Amniotic stem cell (primary cell): Measurements from ENCODE around the gene TBC1D2.
"Not testable (repeated sequence)": the region's sequence is repeated elsewhere in the genome, so short reads cannot be mapped to it uniquely, and the experiment has no call there.

ENCODE experiments used
- DNase-seq: peaks from one replicate; lab custom pipeline; 2025; lab: John Stamatoyannopoulos, UW

TBC1D2 gene

DNA sequence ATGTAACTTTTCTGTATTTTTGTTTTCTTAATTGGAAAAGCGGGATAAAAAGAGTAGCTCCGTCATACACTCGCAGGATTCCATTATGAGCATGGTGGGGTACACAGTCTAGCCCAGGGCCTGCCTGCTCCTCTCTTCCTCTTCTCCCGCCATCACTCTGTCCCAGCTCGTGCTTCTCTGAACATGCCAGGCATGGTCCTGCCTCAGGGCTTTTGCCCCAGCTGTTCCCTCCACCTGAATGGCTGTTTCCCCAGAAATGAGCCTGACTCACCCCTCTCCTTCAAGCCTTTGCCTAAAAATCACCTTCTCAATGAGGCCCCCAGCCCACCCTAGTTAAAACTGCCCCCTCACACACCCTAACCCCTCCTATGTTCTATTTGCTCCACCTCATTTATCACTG is 67.5 kb downstream of the TBC1D2 start:
- no peak for DNase-seq

DNA sequence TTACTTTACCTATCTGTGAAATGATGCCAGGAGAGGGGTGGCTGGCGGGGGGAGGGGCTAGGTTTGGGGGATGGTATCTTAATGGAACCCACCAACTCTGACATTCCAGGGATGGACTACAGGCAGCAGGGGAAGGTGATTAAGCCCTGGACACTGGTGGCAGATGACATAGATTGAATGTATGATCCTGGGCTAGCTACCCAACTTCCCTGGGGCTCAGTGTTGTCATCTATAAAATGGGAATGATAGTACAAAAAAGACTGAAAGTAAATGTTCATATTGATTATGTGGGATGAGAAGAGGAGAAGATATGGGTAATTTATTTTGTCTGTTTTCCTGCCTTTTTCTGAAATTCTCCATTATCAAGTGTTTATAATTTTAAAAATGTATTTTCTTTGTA is 69.2 kb downstream of the TBC1D2 start:
- DNase-seq = no peak

DNA sequence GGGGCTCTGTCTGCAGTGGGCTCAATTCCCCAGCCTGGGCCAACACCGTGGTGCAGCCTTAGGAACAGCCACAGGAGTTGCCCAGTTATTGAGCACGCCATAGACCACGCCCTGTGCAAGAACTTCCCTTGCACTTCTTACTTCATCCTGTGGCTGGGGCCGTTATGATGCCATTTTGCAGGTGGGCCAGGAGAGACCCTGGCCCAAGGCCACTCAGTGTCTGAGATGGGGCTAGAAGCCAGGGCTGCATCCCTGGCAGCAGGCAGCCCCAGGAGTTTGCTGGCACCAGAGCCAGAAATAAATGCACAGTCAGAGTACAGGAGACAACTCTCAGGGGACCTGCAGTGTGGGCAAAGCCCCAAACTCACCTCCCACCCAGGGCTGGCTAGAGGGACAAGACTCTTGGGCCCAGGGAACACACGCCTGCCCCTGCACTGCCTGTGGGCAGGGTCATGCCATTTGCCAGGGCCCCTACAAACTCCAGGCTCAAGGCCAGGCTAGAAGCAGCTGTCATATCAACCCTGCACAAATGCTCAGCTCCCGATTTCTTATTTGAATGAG is 69.8 kb downstream of the TBC1D2 start:
- DNase-seq = no peak

DNA sequence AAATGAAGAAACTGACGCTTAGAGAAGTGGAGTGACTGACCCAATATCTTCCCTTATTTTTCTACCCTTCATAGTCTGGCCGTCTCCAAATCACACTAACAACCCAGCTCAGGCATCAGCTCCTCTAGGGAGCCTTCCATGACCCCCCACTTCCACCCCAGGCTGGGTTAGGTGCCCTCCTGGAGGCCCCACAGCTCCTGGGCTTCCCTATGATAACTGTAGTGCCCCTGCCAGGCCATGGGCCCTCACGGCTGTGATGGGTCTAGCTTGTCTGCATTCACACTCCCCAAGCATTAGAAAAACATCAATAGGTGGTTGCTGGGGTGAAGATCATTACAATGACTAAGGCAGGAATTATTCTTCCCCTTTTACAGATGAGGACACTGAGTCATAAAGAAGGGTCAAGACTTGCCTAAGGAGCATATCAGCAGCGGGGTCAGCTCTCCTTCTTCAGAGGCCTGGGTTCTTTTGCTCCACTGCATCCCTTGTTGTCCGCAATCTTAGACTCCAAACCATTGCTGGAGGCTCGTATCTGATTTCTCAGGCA is 70.4 kb downstream of the TBC1D2 start:
- DNase-seq = no peak

DNA sequence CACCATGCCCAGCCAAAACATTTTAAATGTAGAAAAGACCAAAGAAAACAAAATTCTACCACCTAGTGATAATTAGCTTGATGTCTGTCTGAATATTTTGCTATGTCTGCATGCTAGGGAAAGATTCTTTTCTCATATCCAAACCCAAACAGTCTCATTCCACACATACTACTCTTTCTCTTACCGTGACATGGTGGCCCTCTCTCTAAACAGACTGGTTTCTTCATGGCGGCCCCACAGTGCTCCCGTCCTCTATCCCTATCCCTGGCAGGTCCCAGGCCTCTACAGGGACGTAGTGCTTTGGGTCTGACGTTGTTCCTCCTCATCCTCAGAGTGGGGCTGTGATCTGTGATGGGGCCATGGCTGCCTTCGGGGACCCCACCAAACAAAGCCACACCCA is 71.1 kb downstream of the TBC1D2 start:
- no peak for DNase-seq

DNA sequence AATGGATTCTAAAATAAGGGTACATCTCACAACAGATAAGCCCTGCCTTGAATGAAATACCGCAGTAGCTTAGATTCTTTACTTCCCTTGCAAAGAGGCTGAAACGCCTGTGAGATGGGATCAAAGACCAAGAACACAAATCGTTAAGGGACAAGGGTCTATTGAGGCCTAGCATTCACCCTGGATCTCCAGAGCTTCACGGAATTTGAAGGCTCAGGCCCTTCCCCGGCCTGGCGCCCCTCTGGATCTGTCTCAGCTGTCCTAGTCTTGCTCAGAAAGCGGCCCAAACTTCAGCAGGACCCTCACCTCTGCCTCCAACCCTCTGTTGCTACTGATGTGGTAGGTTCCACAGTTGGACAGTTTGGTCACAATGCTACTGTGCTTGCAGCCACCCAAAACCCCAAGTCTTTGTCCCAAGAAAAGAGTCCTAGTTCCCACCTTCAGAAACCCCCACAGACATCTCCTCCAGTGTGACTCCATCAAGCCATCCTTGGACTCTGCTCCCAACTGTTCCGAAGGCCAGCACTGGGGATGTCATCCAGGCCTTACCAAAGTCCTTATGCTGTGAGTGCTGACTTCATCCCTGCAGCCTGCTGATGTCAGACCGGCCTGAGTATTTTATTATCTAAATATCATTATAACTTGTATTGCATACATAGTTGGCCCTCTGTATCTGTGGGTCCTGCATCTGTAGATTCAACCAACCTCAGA is 72.4 kb downstream of the TBC1D2 start:
- no peak for DNase-seq

DNA sequence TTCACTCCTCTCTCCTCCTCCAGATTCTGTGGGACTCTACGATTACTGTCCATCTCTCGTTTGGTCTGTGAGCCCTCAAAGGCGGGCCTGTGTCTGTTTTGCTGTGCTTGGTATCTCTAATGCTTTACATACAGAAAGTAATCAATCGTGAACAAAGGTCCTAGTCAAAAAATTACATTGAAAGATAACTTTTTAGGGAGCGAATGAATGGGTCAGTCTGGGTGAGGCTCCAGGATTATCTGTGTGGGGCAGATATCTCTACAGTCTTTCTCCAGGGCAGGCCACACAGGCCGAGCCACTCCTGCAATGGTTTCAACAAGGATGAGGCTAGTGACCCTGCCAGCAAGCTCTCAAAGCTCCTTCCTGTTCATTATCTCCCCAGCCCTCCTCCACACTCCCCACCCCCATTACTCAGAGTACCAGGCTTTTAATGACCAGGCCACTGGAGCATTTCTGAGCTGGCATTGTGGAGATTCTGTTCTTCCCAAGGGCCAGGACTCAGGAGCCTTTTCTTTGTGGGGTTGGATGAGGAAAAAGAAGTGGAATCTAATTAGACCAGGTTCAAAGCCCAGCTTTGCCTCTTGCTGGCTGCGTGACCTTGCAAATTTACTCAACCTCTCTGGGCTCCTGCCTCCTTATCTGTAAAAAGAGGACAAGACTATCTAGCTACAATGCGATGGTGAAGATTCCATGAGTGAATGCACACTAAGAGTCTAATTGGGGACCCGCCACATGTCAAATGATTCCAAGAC is 73.2 kb downstream of the TBC1D2 start:
- DNase-seq = no peak

DNA sequence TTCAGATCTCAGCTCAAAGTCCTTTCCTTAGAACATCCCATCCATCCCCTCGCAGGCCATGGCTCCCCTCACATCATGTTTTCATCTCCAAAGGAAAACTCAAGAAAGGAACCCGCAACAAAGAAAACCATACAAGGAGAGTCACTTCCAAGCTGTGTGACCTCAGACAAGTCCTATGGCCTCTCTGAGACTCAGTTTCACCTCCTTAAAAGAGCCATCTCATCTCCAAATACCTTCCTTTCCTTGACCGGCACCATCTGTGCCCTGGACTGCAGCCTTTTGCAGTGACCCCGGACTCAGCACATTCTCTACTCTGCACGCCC is 73.7 kb downstream of the TBC1D2 start:
- no peak for DNase-seq

DNA sequence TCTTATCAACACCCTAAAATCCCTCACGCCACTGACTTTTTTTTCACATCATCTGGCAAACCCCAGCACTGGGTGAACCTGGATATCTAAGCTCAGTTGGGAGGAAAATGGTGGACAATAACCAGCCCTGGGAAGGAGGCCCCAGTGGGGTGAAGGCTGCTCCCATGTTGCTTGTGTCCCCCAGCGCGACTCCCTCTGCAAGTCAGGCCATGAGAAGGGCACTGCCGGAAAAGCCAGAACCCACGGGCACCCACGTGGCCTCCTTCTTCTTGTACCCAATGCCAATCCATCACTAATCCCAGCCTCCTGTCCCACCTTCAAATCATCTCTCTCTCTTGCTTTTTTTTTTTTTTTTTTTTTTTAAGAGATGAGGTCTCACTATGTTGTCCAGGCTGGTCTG is 74.5 kb downstream of the TBC1D2 start:
- DNase-seq = no peak

DNA sequence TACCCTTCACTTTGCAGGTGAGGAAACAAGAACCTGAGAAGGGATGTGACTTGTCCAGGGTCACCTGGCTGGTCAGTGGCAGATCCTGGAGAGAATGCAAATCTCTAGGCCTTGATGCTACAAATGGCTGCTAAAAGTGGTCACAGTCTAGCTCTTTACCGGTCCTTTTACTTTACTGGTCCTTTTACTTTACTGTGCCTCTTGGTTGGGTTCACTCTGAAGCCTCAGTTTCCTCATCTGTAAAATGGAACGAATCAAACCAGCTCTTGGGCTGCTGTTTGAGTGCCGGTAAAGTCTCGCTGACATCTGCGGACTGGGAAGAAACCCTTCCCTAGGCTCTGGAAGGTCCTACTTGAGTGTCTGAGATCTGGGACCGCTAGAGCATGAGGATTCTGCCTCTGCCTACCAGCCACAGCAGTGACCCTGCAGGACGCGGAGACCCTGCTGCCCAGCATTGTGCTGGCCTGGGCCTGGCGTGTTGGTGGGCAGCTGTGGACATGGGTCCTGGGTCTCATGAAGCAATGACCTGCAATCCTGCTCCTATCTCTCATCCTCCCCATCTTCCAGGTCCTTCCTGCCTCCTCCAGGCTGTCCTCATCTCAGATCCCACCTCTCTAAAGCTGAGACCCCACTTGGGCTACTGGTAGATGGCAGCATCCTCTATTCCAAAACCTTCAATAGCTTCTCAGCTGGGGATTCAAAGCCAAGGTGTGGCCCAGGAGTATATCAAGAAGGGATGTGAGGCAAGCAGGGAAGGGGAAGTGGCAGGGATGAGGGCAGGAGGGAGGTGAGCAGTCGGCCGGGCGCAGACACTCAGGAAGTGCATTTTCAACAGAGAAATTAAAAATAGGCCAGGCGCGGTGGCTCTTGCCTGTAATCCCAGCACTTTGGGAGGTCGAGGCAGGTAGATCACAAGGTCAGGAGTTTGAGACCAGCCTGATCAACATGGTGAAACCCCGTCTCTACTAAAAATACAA is 76.3 kb downstream of the TBC1D2 start:
- no peak for DNase-seq

DNA sequence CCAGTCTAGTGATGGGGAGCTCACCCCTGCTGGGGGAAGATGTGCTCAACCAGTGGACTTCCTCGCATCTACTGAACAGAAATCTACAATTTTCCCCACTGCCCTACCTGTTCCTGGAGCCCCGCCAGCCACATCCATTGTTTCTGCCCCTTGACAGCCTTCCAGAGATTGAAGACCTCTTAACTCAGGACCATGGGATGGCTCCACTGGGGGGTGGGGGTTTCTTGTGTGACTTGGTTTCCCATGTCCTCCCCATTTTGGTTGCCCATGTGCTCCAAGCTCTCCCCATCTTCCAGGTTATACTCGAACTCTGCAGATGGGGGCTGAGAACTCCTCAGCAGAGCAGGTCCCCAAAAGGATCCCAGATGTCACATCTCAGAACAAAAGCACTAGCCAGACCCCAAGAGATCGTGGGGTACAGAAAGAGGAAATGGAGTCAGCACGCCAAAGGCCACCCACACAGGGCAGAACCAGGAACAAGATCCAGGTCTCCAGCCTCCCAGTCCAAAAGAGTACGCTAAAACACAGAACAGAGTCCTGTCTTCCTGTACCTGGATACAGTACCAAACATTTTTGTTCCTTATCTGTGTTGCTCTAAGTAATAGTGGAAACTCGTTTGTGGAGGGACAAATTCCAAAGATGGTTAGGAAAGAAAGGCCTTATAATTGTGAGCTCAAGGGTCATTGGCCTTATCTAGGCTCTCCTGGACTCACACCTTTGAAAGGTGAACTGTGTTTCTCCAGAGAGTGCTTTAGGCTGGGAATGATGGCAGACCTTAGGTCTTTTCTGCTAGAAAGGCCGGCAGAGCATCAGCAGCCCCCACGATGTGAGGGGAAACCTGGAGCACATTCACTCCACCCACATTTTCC is 78.8 kb downstream of the TBC1D2 start:
- no peak for DNase-seq

DNA sequence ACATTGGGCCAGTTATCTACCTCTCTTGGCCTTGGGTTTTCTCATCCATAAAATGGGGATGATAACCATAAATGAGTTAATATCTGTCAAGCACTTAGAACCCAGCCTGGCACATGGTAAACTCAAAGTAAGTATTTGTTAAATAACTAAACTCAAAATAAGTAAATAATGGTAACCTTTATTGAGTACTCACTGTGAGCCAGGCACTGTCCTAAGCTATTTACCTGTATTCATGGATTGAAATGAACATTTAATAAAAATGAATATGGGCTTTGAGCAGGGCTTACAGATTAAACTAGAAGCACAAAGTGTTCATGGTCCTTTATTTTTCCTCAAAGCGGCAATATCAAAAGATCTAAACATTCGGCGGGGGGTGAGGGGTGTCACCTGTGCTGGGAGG is 79.7 kb downstream of the TBC1D2 start:
- DNase-seq = no peak

DNA sequence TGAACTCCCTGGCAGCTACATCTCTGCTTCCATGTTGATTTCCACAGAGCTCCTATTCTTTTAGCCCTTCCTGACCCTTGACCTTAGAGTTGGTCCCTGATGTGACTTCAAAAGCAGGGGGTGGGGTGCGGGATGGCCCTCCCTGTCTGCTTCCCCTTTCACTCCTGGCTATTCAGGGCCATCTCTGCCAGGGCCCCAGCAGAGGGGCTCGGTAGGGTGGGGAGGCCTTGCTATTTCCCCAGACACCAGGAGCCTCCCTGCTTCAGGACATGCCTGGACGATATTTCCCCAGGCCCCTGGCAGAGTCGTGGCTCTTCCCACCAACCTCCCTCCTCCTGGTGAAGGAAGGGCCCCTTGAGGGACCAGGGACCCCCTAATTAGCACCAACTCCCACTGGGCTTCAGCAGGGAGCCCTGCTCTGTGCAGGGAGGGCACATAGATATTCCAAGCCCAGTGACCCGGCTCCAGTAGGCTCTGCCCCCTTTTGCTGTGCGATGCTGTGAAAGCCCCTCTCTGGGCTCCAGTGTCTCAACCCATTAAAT is 80.3 kb downstream of the TBC1D2 start:
- no peak for DNase-seq

DNA sequence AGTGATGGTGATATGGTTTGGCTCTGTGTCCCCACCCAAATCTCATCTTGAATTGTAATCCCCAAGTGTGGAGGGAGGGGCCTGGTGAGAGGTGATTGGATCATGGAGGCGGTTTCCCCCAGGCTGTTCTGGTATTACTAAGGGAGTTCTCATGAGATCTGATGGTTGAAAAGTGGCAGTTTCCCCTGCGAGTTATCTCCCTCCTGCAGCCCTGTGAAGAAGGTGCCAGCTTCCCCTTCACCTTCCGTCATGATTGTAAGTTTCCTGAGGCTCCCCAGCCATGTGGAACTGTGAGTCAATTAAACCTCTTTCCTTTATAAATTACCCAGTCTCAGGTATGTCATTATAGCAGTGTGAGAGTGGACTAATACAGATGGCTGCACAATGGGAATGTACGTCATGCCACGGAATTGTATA is 80.9 kb downstream of the TBC1D2 start:
- DNase-seq = not testable (repeated sequence)

DNA sequence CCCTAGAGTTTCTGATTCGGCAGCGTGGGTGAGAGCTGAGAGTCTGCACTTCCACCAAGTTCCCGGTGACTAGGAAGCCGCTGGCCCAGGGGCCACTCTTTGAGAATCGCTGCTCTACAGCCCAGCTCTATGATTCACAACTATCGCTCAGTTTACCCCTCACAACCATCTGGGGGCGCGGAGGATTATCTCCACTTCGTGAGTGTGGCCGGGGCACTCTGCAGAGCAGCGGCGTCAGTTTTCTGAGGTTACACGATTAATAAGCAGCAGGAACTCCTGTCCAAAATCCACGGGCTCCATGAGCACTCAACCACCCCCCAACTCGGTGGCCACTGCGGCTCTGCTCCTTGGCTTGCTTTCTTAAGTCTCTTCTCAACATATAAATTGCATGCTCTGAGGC is 82.3 kb downstream of the TBC1D2 start:
- no peak for DNase-seq

DNA sequence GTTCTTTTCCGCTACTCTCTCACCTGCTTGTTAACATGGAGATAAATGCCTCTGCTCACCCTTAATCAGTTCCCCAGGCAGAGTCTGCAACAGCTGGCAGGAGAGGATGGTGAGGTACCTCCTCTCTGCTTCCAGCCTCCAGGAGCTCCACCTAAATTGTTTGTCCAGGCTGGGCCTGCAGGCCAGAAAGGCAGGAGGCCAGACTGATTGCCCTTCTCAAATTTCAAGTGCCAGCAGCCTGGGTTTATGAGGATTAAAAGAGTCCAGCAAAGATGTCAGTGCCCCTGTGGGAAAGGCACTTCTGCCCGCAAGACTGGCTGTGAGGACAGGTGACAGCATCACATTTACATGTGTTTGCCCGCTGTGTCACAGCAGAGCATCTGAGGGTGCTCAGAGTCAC is 82.8 kb downstream of the TBC1D2 start:
- DNase-seq = no peak

DNA sequence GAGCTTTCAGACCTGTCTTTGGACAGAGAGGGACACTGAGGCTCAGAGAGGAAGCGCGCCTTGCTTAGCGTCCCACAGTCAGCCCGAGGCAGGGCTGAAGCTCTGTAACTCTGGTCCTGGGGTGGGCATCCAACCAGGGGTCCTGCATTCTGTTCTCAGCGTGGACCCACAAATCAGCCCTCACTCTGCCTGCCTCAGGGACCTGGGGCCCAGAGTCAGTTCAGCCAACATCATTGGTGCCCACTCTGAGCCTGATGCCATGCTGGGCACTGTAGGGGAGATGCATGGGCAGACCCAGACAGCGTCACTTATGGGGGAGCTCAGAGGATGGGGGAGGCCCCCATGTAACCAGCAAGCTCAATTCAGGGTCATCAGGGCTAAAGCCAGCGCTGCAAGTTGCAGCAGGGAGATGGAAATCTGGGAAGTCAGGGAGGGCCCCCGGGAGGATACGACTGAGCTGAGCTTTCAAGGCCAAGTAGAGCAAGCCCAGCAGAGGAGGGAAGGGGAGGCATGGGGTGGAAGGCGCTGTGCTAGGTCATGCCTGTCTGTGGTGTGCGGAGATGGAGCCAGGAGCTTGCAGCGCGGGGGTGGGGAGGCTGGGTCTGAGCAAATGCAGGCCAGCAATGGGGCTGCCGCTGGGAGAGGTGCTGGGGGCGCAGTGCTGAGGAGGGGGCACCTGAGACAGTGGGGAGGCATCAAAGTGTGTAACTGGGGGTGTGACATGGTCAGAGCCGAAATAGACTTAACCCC is 84.1 kb downstream of the TBC1D2 start:
- DNase-seq = no peak

DNA sequence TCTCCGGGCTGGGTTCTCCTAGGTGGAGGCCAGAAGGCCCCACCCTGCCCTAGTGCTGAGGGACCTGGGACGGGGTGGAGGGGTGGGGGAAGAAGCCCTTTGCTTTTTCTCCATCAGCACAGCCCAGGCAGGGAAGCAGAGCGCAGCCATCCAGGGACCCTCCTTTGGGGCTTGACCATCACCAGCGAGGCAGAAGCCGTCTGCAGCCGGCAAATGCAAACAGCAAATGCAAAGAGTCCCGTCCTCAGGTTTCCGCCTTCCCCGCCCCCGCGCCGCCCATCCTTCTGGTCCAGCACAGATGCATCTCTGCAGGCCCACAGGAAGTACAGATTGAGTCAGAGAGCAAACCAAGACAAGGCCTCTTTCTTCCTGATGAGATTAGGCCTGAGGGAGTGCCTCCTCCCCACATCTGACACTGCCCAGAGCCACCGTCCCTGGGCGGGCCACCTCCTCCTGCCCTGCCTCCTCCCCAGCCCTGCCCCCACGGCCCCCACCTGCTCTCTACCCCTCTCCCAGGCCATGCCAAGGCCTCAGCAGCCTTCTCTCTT is 86.4 kb downstream of the TBC1D2 start:
- no peak for DNase-seq

DNA sequence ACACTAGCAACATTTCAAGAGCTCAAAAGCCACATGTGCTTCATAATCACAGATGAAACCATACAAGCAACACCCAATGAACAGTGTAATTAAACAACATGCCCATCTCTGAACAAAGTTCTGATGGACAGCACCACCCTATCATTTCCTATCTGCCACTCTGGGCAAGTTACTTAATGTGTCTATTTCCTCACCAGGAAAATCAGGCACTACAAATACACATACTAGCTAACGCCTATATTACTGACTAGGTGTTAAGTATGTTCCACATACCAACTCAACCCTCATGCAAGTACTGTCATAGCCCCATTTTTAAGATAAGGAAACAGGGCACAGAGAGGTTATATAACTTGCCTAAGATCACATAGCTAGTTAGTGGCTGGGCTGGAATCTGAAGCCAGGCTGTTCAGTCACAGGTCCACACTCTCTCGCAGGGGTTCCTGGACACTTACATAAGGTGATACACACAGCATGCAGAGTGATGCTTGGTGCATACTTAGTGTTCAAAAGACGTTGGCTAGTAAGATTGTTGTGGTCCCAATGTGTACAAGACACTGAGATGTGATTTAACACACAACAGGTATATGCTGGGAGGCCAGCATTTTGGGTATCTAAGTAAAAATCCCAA is 87.2 kb downstream of the TBC1D2 start:
- DNase-seq = no peak
